Muscle layer of duodenum (tissue), 2 donors: ENCODE results near the gene PVRIG.
"Not testable (repeated sequence)": the region's sequence is repeated elsewhere in the genome, so short reads cannot be mapped to it uniquely, and the experiment has no call there.

Experiments used
- H3K27ac ChIP-seq: one replicate; pipeline ENCODE4 v1.7.0; 2013; ENCODE audit warnings: mild to moderate bottlenecking, low read length
- H3K27me3 ChIP-seq: one replicate; pipeline ENCODE4 v1.7.0; 2013; ENCODE audit warnings: low read depth, mild to moderate bottlenecking, control low read depth, low read length
- H3K36me3 ChIP-seq, 2 donors: one replicate each; pipeline ENCODE4 v1.7.0; 2013; ENCODE audit warnings: low read length in 2 of 2, control low read depth in 1 of 2, mild to moderate bottlenecking in 1 of 2; ENCODE audit not compliant: insufficient read depth in 2 of 2, control insufficient read depth in 1 of 2
- H3K4me1 ChIP-seq, 2 donors: one replicate each; pipeline ENCODE4 v1.7.0; 2013; ENCODE audit warnings: low read length in 2 of 2, mild to moderate bottlenecking in 2 of 2, control low read depth in 1 of 2, moderate library complexity in 1 of 2; ENCODE audit not compliant: insufficient read depth in 2 of 2, control insufficient read depth in 1 of 2
- H3K4me3 ChIP-seq, 2 donors: one replicate each; pipeline ENCODE4 v1.7.0; 2013; ENCODE audit warnings: low read length in 2 of 2, low read depth in 1 of 2, mild to moderate bottlenecking in 1 of 2
- H3K9me3 ChIP-seq, 2 donors: one replicate each; pipeline ENCODE4 v1.7.0; 2013; ENCODE audit warnings: low read length in 2 of 2, control low read depth in 1 of 2, mild to moderate bottlenecking in 1 of 2; ENCODE audit not compliant: control insufficient read depth in 1 of 2
- donor health status: healthy.

PVRIG gene

DNA sequence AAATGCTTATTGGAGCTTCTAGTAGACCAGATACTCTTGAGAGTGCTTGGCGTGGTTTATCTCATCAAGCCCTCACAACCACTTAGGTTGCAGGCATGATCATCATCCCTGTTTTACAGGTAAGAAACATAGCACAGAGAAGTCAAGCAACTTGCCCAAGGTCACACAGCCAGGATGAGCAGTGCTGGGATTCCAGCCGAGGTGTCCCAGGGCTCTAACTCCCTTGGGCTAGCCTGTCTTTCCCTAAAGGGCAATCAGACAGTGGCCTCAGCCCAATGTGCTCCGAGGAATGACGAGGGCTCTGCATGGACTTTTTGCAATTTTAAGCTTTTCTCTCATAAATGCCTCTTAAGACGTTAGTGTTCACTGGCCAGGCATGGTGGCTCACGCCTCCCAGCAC is 47.9 kb downstream of the PVRIG start:
- H3K4me1 ChIP-seq = peaks cover 0 to 22% of the 10 kb centered on the region in 2 donors
- no peak overlapping the region for H3K4me3 ChIP-seq
- no peaks in the 10 kb centered on the region for H3K36me3 ChIP-seq
- H3K27me3 ChIP-seq = no peaks in the 10 kb centered on the region
- no peaks in the 10 kb centered on the region for H3K9me3 ChIP-seq
- H3K27ac ChIP-seq = no peak overlapping the region

DNA sequence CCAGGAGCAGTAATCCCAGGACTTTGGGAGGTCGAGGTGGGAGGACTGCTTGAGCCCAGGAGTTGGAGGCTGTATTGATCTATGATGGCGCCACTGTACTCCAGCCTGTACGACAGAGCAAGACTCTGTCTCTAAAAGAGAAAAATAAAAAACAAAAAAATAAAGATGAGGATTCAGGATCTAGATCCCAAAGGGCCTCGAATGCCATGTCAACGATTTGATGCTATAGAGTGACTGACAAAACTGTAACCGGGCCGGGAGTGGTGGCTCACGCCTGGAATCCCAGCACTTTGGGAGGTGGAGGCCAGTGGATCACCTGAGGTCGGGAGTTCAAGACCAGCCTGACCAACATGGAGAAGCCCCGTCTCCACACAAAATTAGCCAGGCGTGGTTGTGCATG is 49.1 kb downstream of the PVRIG start:
- H3K4me3 ChIP-seq, H3K27ac ChIP-seq, H3K27me3 ChIP-seq, H3K9me3 ChIP-seq, H3K36me3 ChIP-seq: not testable (repeated sequence)
- peaks cover 0 to 22% of the 10 kb centered on the region in 2 donors for H3K4me1 ChIP-seq

DNA sequence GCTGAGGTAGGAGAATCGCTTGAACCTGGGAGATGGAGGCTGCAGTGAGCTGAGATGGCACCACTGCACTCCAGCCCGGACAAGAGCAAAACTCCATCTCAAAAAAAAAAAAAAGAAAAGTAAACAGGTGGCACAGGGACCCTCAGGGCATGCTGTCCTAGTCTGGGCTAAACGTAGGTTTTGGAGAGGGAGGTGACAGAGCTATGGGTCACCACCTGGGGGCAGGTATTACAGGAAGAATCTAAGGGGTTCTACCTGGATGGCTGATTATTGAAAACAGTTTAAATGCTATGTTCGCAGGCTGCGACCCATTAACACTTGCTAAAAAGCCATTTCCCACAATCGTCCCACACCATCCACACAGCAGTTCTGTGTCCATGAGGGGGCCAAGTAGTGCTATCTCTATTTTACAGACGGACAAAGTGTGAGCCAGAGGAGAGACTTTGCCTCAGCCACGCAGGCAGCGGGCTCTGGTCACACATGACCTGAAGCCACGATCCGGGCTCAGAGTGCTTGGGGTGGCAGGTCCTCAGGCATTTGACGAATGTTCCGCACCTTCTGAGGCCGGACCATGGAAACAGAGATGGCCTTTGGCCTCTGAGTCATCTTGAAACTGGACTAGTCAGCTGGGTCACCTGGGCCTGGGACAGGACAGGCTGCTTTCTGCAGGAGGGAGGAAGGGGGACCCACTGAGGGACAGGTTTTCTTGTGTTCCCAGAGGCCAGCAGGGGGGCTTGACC is 49.7 kb downstream of the PVRIG start:
- H3K27ac ChIP-seq, H3K9me3 ChIP-seq, H3K36me3 ChIP-seq, H3K4me3 ChIP-seq, H3K27me3 ChIP-seq: not testable (repeated sequence)
- peaks cover 0 to 22% of the 10 kb centered on the region in 2 donors for H3K4me1 ChIP-seq

DNA sequence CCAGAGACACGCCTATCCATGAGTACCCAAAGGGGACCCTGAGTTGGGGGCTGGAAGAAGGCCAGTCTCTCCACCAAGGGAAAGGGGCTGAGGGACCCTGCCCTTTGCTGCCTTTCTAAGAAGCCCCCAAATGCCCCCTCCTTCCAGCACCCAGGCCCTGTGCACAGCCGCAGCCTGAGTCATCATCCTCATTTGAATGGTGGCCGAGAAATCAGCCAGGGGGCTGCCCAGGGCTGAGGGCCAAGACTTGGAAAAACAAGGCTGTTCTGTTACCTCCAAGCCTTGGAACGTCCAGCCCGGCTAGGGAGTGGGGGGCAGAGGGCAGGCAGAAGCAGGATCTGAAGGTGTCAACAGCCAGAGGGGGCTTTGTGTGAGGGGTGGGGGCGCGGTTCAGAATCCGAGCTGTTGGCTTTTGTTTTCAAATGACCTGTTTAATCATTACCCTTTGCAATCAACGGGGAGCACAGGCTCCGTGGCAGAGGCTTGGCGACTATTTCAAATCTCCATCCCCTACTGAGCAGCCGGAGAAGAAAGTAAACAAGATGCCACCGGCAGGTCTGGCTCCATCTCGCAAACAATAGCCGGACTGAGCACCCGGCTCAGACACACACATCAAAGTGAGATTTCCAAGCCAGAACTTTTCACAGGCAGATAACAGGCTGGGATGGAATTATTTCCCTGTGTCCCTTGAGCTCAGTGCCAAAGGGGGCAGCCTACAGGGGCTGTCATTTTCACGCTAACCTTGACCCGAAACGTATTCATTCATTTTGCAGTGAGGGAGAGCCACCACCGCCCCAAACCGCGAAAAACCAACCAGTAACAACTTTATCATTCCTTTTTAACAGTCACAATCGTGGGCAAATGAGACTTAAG is 50.5 kb downstream of the PVRIG start:
- H3K27ac ChIP-seq, H3K36me3 ChIP-seq, H3K27me3 ChIP-seq, H3K9me3 ChIP-seq: not testable (repeated sequence)
- Histone ChIP-seq H3K4me1 (peaks cover 0 to 22% of the 10 kb centered on the region in 2 donors), H3K4me3 (peak overlapping the region; percentile 33 to 70)
